ENCODE data around the gene SLC50A1.
A peak's percentile ranks its signal among the peaks of the same experiment; 100 is the strongest.

The SLC50A1 gene, protein sequence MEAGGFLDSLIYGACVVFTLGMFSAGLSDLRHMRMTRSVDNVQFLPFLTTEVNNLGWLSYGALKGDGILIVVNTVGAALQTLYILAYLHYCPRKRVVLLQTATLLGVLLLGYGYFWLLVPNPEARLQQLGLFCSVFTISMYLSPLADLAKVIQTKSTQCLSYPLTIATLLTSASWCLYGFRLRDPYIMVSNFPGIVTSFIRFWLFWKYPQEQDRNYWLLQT

DNA sequence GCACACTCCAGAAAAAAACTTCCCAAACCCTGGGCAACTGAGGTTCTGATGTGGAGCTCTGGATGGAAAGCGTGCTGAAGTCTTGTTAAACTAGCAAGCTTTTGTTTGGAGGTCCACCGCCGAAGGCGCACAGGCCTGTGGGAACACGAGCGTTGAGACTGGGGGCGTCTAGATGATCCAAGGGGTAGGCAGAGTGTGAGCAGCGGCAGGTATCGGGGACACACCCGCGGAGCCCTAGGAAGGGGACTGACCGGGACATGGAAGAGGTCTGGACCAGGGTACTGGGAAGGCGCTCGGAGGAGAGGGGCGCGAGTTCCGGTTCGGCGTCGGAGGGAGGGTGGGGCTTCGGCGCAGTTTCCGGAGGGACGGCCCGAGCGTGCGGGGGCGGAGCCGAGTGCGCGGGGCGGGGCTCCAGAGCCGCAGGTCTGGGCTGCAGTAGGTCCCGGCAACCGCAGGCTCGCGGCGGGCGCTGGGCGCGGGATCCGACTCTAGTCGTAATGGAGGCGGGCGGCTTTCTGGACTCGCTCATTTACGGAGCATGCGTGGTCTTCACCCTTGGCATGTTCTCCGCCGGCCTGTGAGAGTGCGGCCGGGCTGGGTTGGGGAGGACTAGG is at the start of gene SLC50A1:
SLC50A1 (plus strand) TSS at position 438 of the 614 bp plus-strand sequence; CDS start at position 498, 60 bp downstream.
- peak; percentile 100 for DNase-seq

DNA sequence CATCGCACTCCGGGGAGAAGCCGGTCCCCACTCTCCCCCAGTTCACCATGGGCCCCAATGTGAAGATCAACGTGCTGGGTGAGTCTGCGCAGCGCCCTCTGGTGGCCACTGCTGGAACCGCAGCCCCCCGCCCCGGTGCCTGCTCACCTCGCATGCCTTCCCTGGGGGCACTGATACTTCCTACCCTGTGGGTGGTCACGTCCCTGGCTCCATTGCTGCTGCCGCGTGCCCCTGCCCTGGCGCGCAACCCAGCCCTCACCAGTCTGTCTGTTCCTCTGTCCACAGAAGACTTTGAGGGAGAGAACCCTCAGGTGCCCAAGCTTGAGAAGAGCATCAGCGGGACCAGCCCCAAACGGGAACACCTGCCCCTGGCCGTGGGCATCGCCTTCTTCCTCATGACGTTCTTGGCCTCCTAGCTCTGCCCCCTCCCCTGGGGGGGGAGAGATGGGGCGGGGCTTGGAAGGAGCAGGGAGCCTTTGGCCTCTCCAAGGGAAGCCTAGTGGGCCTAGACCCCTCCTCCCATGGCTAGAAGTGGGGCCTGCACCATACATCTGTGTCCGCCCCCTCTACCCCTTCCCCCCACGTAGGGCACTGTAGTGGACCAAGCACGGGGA is 49.4 kb upstream of the SLC50A1 start:
- DNase-seq = peak; percentile 86

DNA sequence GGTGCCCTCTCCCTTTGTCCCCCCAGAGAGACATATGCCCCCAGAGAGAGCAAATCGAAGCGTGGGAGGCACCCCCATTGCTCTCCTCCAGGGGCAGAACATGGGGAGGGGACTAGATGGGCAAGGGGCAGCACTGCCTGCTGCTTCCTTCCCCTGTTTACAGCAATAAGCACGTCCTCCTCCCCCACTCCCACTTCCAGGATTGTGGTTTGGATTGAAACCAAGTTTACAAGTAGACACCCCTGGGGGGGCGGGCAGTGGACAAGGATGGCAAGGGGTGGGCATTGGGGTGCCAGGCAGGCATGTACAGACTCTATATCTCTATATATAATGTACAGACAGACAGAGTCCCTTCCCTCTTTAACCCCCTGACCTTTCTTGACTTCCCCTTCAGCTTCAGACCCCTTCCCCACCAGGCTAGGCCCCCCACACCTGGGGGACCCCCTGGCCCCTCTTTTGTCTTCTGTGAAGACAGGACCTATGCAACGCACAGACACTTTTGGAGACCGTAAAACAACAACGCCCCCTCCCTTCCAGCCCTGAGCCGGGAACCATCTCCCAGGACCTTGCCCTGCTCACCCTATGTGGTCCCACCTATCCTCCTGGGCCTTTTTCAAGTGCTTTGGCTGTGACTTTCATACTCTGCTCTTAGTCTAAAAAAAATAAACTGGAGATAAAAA is 48.7 kb upstream of the SLC50A1 start:
- DNase-seq = no peak

DNA sequence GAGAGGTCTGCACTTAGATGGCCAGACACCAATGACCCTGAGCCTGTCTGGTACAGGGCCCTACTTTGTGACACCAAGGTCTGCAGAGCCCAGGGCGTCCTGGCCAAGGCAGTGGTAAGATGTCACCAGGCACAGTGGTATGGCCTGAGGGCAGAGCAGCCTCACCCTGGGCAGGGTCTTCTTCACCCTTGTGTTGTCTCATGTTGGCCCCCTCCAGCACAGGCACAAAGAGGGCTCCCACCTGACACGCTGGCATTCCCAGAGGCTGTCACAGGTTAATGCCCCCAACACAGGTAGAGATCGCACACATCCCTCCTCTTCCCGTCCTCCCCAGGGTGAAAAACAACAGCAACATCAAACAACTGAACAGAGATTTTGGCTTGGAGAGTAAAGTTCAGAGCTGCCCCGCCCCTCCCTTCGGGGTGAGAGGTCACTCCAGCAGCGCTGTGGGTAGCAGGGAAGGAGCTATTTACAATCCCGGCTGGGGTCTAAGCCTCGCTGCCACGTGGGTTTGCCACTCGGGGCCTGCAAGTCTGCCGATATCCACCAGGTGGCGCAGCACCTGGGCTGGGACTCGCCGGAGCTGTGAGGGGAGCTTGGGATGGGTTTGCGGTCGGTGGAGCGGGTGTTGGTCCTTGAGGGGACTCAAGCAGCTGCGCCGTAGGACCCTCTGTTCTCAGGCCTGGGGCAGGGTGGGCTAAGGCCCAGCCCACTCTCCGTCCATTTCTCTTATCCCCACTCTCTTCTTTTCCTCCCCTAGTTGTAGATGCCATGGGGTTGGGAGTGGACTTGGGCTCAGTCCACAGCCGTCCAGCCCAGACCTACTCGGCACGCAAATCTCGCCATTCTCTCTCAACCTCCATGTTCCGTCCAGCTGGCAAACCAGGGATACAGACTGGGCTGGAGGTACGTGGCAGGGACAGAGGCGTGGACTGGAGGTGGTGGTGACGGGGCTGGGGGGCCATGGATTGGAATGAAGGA is 44.3 kb upstream of the SLC50A1 start:
- peak; percentile 90 for DNase-seq

DNA sequence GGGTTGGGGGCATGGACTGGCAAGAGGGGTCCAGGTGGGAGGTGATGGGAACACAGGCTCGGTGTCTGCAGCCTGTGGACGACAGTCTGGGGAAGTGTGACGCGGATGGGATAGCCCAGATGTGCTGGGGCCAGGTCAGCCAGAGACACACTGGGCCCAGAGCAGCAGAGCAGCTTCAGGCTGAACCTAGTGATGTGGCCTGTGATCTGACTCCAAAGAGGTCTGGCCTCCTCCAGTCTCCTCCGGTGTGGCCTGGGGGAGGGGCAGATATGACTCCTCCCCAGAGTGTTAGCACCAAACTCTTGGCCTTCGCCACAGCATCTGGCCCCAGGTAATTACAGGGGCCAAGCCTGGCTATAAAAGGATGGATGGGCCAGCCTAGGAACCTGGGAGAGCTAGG is 43.5 kb upstream of the SLC50A1 start:
- DNase-seq = no peak

DNA sequence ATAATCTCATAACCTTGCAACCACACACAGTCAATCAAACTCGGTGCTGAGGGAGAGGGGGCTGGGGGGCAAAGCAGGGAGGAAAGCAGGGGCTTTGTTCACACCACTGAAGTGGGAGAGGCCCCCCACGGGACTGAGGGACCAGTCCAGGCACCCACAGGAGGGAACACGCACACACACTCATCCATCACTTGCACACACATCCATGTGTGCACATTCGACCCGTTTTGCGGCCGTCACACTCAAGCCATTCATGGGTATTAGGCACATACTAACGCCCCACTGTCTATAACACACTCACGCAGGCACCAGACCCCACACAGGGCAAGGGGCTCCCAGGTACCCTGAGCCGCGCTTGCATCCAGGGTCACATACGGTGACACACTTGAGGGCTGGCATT is 43.0 kb upstream of the SLC50A1 start:
- no peak for DNase-seq

DNA sequence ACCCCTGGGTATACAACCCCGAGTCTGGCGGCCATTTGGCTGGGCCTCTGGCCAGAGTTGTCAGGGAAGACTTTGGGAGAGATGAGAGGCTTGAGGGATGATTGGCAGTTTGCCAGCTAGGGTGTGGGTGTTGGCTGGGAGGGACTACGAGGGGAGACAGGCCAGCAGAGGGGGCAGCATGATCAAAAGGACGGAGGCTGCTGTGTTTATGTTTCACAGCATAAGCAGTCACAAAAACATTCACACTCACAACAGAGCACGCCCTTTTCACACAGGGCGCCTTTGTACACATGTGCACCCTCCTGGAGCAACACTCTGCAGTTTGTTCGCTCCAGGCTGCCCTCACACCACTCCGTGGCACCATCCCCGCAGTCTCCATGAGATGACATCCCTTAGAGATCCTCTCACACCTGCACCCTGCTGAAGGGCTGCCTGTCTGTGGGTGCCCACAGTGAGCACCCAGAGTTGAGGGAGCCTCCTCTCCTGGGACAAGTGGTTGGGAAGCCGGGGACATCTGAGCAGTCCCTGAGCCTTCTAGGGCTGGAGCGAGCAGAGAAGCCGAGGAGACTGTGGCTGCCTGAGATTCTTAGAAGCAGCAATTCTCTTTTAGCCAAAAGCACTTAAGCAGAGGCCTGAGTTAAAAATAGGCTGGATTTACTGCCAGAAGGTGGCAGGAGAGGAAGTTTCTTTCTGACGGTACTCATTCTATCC is 41.6 kb upstream of the SLC50A1 start:
- DNase-seq = peak; percentile 89

DNA sequence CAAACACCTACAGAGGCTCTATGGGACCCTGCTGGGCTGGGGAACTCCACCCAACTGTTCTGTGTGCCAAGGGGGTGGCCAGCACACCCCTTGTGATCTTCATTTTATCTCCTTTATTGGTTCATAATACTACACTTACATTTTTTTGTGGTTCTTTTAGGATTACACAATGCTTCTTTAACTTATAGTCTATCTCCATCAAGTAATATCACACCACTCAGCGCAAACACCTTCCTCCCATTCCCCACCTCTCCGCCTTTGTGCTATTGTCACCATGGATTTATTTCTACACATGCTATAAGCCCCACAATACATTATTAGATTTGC is 41.1 kb upstream of the SLC50A1 start:
- no peak for DNase-seq

DNA sequence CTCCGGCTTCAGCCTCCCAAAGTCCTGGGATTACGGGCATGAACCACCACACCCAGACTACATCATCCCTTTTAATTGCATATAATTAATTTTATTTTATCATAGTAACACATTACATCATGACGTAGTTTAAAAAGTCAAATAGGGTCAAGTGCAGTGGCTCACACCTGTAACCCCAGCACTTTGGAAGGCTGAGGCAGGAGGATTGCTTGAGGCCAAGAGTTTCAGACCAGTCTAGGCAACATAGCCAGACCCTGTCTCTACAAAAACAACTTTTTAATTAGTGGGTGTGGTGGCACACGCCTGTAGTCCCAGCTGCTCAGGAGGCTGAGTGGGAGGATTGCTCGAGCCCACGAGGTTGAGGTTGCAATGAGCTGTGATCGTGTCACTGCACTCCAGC is 36.3 kb upstream of the SLC50A1 start:
- no peak for DNase-seq

DNA sequence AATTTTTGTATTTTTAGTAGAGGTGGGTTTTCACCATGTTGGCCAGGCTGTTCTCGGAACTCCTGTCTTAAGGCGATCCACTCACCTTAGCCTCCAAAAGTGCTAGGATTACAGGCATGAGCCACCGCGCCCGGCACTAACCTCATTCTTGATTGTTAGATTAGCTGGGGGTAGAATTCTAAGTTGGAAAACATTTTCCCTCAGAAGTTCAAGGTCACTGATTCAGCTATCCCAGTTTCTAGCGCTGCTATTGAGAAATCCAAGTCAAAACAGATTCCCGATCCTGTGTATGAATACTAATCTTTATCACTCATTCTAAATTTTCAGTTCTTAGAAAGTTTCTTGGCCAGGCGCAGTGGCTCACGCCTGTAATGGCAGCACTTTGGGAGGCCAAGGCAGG is 32.3 kb upstream of the SLC50A1 start:
- no peak for DNase-seq

DNA sequence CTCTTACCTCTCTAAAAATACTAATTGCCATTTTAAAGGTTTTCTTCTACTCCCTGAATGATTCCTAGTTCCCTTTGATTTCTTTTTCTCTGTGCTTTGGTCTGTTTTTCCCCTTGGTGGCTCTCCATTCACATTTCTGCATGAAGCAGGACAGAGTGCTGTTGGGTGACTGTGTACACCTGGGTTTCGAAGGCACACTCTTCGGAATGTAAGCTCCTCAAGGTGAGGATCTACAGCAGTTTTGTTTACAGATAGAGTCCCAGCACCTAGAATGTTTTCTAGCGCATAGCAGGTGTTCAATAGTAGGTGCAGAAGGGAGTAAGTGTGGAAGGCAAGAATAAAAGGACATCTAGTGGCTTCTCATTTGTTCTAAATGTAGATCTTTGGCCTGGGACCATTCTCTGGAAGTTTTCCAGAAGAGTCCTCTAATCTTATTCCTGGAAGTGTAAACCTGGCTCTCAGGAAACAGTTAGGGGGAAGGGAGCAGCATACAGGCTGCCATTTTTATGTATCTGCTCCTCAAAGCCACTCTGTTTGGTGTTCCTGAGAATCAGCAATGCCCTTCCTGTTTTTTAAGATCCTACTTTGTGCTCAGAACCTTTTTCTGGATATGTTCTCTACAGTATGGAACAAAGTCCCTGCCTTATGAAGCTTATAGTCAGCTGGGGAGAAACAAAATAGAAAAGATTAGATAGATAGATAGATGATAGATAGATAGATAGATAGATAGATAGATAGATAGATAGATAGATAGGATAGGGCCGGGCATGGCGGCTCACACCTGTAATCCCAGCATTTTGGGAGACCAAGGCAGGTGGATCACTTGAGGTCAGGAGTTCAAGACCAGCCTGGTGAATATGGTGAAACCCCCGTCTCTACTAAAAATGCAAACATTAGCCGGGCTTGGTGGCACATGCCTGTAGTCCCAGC is 30.8 kb upstream of the SLC50A1 start:
- no peak for DNase-seq

DNA sequence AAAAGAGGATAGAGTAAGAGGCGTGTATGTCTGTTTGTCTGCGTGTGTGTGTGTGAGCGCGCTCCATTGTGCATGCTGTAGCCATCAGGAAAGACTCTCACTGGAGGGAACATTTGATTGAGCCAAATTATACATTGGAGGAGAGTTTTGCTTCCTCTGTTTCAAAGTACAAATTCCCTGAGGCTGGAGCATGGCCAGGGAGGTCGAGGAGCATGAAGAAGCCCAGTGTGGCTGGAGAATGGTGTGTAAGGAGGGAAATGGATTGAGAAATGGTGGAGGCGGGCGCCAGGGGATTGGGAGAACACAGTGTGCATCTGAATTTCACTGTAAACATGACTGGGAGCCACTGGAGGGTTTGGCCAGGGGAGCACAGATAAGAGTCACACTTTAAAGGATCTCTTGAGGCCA is 30.0 kb upstream of the SLC50A1 start:
- no peak for DNase-seq

DNA sequence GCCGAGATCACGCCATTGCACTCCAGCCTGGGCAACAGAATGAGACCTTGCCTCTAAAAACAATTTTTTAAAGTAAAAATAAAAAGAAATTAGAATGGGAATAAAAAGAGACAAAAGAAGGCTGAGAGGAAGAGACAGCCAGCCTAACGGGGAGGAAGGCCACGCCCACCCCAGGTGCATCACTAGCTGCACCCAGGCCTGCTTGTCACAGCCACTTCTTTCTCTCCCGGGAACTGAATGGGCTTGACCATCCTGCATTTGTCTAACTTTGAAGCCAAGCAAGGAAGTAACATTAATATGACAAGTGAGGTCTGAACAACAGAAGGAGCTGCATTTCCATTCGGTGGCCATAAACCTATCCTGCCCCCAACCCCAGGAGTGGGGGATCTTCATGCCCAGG is 28.8 kb upstream of the SLC50A1 start:
- DNase-seq = no peak

DNA sequence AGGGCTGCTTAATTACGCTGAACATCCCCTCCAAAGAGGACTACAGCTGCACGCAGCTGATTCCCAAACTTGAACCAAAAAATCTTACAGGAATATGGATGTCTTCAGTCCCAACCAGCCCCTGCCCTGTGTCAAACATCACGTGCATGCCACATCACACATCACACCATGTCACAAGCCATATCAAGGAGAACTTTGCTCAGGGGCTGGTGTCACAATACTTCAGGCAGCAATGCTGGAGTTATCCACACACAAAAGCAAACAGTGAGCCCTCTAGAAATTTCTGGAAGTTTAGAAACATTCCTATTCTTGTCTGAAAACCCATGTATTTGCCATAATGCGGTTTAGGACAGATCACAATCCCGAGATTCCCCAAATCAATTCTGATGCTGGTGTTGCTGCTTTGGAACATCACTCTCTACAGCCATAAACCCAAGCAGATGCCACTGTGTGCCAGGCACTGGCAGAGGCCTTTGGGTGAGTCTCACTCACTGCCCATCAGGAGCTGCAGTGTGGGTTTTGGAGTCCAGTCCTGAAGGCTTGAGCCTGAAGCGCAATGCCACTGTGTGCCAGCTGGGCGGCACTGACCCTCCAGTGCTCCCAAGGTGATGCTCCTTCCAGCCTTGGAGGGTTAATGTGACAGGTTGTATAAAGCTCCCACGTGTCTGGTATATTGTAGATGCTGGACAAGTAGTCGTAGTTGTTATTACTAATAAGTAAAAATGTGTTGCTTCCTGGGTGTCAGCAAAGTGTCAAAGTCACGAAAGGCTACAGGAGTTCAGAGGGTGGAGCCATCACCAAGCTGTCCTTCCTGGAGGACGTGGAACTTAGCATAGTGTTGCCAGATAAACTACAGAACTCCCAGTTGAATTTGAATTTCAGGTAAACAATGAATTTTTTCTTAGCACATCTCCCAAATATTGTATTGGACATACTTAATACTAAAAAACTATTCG is 28.1 kb upstream of the SLC50A1 start:
- no peak for DNase-seq

DNA sequence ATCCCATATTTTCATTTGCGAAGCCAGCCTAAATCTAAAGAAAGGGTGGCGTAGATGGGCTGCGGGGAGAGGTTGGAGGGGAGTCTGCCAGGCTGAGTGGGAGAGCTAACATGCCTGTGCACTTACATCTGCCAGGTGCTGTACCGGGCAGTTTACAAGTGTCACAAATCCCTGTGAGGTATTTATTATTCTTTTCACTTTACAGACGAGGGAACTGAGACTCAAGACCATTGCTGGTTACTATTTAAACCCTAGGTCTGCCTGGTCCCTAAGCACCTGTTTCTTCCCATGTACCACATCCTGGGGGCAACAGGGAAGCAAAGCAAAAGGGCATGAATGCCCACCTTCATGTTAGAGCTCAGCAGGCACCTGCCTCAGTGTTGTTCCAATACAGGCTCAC is 27.4 kb upstream of the SLC50A1 start:
- DNase-seq = no peak

DNA sequence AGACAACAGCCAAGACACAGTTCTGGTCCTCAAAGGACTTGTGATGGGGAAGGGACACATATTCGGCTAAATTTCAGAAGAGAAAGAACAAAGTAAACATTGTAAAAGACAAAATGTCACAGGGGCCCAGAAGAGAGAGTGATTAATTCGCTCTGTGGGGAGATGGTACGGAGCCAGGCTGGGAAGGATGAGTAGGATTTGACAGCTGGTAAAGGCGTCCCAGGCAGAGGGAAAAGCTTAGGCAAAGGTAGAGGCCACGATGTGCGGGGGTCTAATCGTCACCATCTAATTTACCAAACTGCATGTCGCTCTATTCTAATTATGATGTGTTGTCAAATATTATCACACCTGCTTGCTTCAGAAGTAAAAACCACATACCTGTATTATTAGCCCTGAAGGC is 25.3 kb upstream of the SLC50A1 start:
- DNase-seq = no peak

DNA sequence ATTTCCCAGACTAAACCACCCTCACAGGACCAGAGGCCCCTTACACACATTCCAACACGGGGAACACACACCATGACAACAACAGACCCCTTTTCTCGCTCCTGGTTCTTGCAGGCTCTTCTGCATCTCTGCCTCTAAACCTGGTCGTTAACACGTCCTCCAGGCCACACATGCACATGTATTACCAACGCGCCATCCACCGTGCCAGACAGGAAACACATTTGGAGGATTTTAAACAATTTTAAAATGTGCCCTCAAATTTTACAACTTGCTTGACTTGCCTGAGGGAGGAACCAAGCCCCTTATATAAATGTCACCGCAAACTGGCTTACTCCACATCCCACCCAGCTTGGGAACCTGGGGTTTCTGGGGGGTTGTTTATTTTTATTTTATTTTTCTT is 24.8 kb upstream of the SLC50A1 start:
- no peak for DNase-seq

DNA sequence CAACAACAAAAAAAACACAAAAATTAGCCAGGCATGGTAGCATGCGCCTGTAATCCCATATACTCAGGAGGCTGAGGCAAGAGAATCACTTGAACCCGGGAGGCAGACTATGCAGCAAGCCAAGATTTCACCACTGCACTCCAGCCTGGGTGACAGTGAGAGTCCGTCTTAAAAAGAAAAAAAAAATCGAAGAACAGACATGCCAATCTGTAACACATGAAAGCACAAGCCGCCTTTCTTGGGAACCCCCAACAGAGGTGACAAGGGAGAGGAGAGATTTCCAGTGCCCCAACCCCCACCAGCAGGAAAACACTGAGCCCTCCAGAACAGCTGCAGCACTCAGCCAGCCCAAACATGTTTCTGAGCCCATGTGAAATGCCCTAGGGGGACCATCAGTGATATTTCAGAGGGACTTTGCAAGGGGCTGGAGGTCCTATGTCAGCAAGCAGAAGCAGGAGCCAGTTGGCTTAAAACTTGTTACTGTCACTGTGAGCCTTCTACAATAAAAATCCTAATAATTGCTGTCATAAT is 22.1 kb upstream of the SLC50A1 start:
- DNase-seq = no peak

DNA sequence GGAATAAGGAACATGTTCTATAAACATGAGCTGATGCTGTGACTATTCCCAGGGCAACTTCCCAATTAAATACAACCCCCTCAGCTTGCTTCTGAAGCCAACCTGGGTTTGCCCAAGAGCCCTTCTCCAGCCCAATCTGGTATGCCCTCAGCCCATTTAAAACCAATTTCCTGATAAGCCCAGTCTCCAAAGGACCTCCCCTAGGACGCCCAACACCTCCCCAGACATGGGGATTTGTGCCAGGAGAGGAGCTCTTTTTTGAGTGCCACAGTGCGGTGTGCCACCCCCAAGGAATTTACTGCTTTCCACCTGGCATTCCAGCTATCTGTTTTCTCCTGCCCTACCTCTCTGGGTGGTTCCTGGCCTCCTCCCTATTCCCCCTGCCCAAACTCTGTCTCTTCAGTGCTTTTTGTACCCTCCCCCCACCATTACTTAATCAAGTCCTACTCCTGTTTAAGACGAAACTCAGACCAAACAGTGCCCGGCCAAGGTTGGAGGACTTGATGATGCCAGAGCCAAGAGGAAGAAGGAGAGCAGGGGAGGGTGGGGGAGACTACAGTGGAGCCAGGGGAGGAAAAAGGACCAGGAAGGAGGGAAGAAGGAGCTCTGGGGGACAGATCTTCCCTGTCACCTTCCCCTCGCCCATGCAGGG is 19.4 kb upstream of the SLC50A1 start:
- DNase-seq = no peak

All from NCI-H345 (cell line).